Vagina (tissue), 2 donors: ENCODE measurements around the gene RAB1A. TPM values are rescaled to one million over a fixed set of nuclear protein-coding genes. Genes with fewer than 3 reads are reported as not detected.
"Not testable (repeated sequence)": the region's sequence is repeated elsewhere in the genome, so short reads cannot be mapped to it uniquely, and the experiment has no call there.

Source experiments
- DNase-seq, 2 donors: peaks; one replicate each; pipeline ENCODE4 v3.0.0-alpha.2; 2017; ENCODE audit errors: extremely low spot score in 2 of 2
- H3K27ac ChIP-seq: fragments of 200-600 bp; sonication (generic); one replicate; pipeline ENCODE4 v1.5.1; 2019
- H3K27me3 ChIP-seq: fragments of 200-600 bp; sonication (generic); one replicate; pipeline ENCODE4 v1.5.1; 2019
- H3K36me3 ChIP-seq, 2 donors: fragments of 200-600 bp; sonication (generic); one replicate each; pipeline ENCODE4 v1.5.1; 2017 to 2019
- H3K4me1 ChIP-seq: fragments of 200-600 bp; sonication (generic); one replicate; pipeline ENCODE4 v1.5.1; 2019
- H3K4me3 ChIP-seq, 2 donors: fragments of 200-600 bp; sonication (generic); 1 replicate in 1 of 2; 2 replicates in 1 of 2; pipeline ENCODE4 v1.5.1; 2016 to 2019
- H3K9me3 ChIP-seq: fragments of 200-600 bp; sonication (generic); one replicate; pipeline ENCODE4 v1.5.1; 2019
- POLR2A ChIP-seq, 2 donors: fragments of 450-650 bp; IDR thresholded peaks; one replicate each; pipeline ENCODE4 v1.6.1; 2017; ENCODE audit warnings: antibody characterized with exemption in 2 of 2, mild to moderate bottlenecking in 2 of 2, moderate library complexity in 2 of 2
- POLR2AphosphoS5 ChIP-seq, 2 donors: sonication (generic); formaldehyde crosslinking; IDR thresholded peaks; one replicate each; pipeline ENCODE4 v1.9.0; 2017; ENCODE audit warnings: antibody characterized with exemption in 2 of 2, mild to moderate bottlenecking in 2 of 2, low read depth in 1 of 2; ENCODE audit not compliant: insufficient read depth in 1 of 2
- intact Hi-C: fragments of 100-400 bp; cut with DNase I; formaldehyde crosslinking; loops from one replicate; pipeline ENCODE4 v1.15.1; 2023
- total RNA-seq: library from RNA; depleted of rRNA; stranded (reverse); fragments of >200 nt; gene quantifications from one replicate; pipeline ENCODE4 v1.2.3, GENCODE V29; 2016
- TF ChIP-seq, protein P1 (sequence below), 3 experiments: fragments of 450-650 bp in 2 of 3; fragments of 200-600 bp in 1 of 3; sonication (generic) in 1 of 3; IDR thresholded peaks; one replicate each; pipeline ENCODE4 v1.5.1; 2017 to 2019; ENCODE audit warnings: antibody characterized with exemption in 3 of 3, mild to moderate bottlenecking in 2 of 3, moderate library complexity in 2 of 3

Gene RAB1A
- total RNA-seq = 92.3 TPM

DNA sequence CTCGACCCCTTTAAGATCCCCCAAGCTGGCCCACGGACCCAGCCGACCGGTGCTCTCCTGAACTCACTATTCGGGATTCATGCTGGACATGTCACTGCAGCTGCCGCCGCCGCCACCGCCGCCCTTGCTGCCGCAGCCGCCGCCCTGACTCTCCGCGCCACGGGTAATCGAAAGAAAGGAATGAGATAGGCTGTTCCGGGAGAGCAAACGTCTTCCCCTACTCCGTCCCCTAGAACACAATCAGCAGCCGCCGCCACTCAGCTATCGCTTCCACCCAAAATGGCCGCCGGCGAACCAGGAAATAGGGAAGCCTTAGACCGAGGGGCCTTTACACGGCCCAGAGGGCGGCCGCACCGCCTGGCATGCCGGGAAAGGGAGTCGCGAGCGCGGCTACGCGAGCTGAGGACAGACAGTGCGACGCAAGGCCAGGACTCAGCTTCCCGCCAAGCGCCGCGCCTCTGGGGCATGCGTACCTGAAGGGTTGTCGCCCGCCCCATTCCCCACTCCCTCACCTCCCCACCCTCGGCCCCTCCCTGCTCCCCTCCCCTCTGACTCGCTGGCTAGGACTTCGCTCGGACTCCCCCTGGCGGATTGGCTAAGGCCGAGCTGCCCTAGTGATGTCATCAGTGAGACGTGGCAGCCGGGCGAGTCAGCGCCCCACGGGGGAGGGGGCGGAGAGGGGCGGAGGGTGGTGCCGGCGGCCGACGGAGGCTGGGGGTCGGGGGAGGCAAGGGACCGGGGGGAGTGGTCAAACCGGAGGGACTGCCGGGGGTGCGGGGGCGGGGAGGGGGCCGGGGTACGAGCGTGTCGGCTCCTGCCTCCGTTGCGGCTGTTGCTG, at the start of gene RAB1A:
RAB1A (minus strand) TSS at position 281 of the 838 bp plus-strand sequence; CDS start at position 90, 191 bp downstream.
- Histone ChIP-seq H3K36me3 (no peaks in the 10 kb centered on the region), H3K4me3 (peak within 1 kb of the TSS; percentile 98 to 99), H3K4me1 (peaks cover 41% of the 10 kb centered on the region), H3K9me3 (no peaks in the 10 kb centered on the region), H3K27ac (peak within 1 kb of the TSS; percentile 98), H3K27me3 (no peaks in the 10 kb centered on the region)
- DNase-seq = peak; percentile 98 to 100
- TF ChIP-seq POLR2AphosphoS5 (IDR thresholded peaks at IDR 0.05; ENCODE audit: insufficient read depth in 1 of 2, low read depth in 1 of 2) (peak; percentile 94 to 99), POLR2A (IDR thresholded peaks at IDR 0.05) (peak in 1 of 2 donors; percentile 95)
- TF ChIP-seq, protein P1, sequence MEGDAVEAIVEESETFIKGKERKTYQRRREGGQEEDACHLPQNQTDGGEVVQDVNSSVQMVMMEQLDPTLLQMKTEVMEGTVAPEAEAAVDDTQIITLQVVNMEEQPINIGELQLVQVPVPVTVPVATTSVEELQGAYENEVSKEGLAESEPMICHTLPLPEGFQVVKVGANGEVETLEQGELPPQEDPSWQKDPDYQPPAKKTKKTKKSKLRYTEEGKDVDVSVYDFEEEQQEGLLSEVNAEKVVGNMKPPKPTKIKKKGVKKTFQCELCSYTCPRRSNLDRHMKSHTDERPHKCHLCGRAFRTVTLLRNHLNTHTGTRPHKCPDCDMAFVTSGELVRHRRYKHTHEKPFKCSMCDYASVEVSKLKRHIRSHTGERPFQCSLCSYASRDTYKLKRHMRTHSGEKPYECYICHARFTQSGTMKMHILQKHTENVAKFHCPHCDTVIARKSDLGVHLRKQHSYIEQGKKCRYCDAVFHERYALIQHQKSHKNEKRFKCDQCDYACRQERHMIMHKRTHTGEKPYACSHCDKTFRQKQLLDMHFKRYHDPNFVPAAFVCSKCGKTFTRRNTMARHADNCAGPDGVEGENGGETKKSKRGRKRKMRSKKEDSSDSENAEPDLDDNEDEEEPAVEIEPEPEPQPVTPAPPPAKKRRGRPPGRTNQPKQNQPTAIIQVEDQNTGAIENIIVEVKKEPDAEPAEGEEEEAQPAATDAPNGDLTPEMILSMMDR (IDR thresholded peaks at IDR 0.05) = no peak
- intact Hi-C loops = loop anchor here (5.0 kb wide), 1 partner anchor 73 kb away; the partner anchor contains the start of gene CEP68

DNA sequence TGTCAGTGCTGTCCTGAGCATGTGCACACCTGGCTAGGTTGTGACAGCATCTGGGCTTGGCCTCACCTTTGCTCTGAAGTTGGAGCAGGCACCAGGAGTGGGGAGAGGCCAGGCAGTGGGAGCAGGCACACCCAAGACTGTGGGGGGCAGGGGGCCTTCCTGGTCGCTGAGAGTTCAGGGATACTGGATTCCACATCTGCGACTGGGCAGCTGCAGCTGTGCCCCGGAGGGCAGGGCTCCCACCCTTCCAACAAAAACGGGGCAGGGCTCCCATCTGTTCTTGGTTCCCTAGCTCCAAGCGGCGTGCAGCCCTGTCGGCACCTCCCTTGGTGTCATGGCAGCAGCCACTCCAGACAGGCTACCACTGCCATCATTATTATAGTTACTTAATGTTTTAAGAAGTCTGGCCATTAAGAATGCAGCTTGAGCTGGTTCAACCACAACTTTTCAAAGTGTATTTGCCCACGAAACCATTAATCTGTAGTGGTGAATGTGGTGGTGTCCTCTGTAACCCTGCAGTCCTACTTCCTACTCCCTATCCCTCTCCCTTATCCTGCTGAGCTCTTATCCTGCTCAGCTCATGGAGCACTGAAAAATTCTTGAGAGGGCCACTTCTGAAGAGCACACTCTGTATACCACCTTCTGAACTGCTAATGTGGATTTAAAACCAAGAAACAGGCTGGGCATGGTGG, 48.0 kb upstream of the RAB1A start:
- TF ChIP-seq, protein P1 (IDR thresholded peaks at IDR 0.05) = no peak
- TF ChIP-seq POLR2AphosphoS5 (IDR thresholded peaks at IDR 0.05; ENCODE audit: insufficient read depth in 1 of 2, low read depth in 1 of 2) (no peak), POLR2A (IDR thresholded peaks at IDR 0.05) (no peak)
- H3K27ac ChIP-seq = no peak overlapping the region
- DNase-seq = no peak

DNA sequence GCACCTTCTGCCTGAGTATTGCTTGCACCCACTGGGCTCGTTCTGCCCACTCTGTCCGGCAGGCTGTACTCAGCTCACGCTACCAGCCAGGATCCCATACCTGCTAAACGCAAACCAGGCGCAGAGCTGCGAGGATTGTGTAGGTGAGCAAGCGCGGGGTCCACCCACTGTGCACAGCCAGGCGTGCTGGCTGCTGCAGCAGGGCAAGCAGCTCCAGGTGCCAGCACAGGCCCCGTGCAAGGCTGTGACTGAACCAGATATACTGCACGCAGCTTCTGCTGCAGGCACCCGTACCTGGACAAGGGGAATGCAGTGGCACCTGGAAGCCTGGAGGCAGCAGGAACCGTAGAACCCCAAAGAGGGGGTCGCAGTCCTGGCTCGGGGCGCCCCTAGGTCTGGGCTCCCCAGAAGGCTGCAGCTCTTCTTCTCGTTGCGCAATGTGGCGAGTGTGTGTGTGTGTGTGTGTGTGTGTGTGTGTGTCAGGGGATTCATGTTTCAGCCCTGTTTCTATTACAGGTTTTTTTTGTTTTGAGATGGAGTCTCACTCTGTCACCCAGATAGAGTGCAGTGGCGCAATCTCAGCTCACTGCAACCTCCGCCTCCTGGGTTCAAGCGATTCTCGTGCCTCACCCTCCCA, 46.1 kb upstream of the RAB1A start:
- Histone ChIP-seq H3K27ac (no peak overlapping the region), H3K27me3 (no peaks in the 10 kb centered on the region), H3K9me3 (no peaks in the 10 kb centered on the region), H3K4me3 (no peak overlapping the region), H3K4me1 (no peaks in the 10 kb centered on the region), H3K36me3 (no peaks in the 10 kb centered on the region)
- DNase-seq = peak in 1 of 2 donors; percentile 76
- TF ChIP-seq POLR2A (IDR thresholded peaks at IDR 0.05) (no peak), POLR2AphosphoS5 (IDR thresholded peaks at IDR 0.05; ENCODE audit: insufficient read depth in 1 of 2, low read depth in 1 of 2) (no peak)
- TF ChIP-seq, protein P1 (IDR thresholded peaks at IDR 0.05) = no peak
- intact Hi-C loops = loop anchor here (2.0 kb wide), 1 partner anchor 57 kb away; no protein-coding TSS in a partner anchor

More for the DNA sequence above, 48.0 kb upstream of the RAB1A start:
- H3K4me3 ChIP-seq = no peak overlapping the region
- H3K36me3 ChIP-seq = no peaks in the 10 kb centered on the region
- intact Hi-C loops = loop anchor here (2.0 kb wide), 1 partner anchor 59 kb away; no protein-coding TSS in a partner anchor
- no peaks in the 10 kb centered on the region for H3K4me1 ChIP-seq
- H3K9me3 ChIP-seq = no peaks in the 10 kb centered on the region
- no peaks in the 10 kb centered on the region for H3K27me3 ChIP-seq

DNA sequence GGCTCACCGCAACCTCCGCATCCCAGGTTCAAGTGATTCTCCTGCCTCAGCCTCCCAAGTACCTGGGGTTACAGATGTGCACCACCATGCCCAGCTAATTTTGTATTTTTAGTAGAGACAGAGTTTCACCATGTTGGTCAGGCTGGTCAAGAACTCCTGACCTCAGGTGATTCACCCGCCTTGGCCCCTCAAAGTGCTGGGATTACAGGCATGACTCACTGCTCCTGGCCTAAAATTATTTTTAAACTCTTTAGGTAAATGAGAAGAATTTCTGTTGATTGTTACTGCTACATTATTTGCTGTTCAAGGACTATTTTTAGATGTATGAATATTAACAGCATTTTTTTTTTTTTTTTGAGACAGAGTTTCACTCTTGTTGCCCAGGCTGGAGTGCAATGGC, 44.1 kb upstream of the RAB1A start:
- H3K27ac ChIP-seq, H3K27me3 ChIP-seq, H3K9me3 ChIP-seq, intact Hi-C loops, H3K4me1 ChIP-seq, DNase-seq, H3K4me3 ChIP-seq, H3K36me3 ChIP-seq: not testable (repeated sequence)

DNA sequence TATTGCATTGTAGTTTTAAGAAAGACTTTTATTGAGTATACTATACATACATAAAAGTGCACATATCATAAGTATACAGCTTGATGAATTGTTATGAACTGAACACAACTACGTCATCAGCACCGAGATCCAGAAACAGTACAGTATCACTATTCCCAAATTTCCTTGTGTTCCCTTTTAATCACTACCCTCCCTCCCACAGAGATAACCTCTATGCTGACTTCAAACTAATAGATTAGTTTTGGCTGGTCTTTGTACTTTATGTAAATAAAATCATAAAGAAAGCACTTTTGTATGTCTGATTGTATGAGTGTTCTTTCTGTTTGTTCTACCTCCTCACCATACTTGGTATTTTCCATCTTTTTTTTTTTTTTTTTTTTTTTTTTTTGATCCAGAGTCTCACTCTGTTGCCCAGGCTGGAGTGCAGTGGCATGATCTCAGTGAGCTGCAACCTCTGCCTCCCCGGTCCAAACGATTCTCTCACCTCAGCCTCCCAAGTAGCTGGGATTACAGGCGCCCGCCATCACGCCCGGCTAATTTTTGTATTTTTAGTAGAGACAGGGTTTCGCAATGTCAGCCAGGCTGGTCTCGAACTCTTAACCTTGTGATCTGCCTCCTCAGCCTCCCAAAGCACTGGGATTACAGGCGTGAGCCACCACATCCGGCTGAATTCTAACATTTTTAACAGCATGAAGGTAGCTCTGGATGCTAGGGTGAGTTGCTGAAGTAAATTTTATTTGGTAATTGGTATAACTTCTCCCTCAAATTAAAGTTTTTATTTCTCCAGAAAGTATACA, 43.3 kb upstream of the RAB1A start:
- Histone ChIP-seq H3K4me3 (no peak overlapping the region), H3K9me3 (no peaks in the 10 kb centered on the region), H3K4me1 (no peaks in the 10 kb centered on the region), H3K27ac (no peak overlapping the region), H3K27me3 (no peaks in the 10 kb centered on the region), H3K36me3 (no peaks in the 10 kb centered on the region)
- no peak for DNase-seq
- TF ChIP-seq POLR2AphosphoS5 (IDR thresholded peaks at IDR 0.05; ENCODE audit: insufficient read depth in 1 of 2, low read depth in 1 of 2) = no peak
- no peak for TF ChIP-seq POLR2A (IDR thresholded peaks at IDR 0.05)
- TF ChIP-seq, protein P1 (IDR thresholded peaks at IDR 0.05) = no peak
- intact Hi-C loops = no loop called here

DNA sequence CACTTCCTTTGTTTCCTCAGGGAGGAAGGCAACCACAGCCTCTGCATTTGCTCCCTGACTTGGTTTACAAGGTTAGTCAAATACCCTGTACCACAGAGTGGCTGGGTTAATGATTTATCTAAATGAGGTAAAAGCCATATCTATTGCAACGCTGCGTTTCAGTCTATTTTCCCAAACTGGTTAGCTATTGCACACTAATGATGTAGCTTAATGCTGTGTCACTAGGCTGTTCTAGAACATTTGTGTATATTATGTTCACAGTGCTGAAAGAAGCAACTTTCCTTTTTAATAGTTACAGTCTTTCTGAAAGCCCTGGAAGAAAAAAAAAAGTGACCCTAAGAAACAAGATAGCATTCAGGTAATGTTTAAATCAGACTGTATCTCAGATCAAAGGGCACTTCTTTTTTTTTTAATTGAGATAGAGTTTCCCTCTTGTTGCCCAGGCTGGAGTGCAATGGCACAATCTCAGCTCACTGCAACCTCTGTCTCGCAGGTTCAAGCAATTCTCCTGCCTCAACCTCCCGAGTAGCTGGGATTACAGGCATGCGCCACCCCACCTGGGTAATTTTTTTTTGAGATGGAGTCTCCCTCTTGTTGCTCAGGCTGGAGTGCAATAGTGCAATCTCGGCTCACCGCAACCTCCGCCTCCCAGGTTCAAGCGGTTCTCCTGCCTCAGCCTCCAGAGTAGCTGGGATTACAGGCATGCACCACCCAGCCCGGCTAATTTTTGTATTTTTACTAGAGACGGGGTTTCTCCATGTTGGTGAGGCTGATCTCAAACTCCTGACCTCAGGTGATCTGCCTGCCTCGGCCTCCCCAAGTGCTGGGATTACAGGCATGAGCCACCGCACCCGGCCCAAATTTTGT, 40.9 kb upstream of the RAB1A start:
- H3K4me3 ChIP-seq, H3K27ac ChIP-seq, H3K27me3 ChIP-seq, H3K4me1 ChIP-seq, intact Hi-C loops, DNase-seq, H3K36me3 ChIP-seq, H3K9me3 ChIP-seq: not testable (repeated sequence)
